Sigmoid colon (tissue), 7 donors: ENCODE measurements around the gene TEX19. TPM values are rescaled to one million over a fixed set of nuclear protein-coding genes. Genes with fewer than 3 reads are reported as not detected.

ENCODE experiments used
- DNase-seq: peaks from one replicate; pipeline ENCODE4 v3.0.0-alpha.2; 2019
- H3K27ac ChIP-seq, 4 donors: fragments of 200-600 bp; sonication (generic); one replicate each; pipeline ENCODE4 v1.5.1; 2016 to 2019; ENCODE audit warnings: mild to moderate bottlenecking in 1 of 4
- H3K27me3 ChIP-seq, 3 donors: fragments of 200-600 bp; sonication (generic); one replicate each; pipeline ENCODE4 v1.5.1; 2019; ENCODE audit warnings: mild to moderate bottlenecking in 1 of 3
- H3K36me3 ChIP-seq, 4 donors: fragments of 200-600 bp; sonication (generic); one replicate each; pipeline ENCODE4 v1.5.1; 2016 to 2019
- H3K4me1 ChIP-seq, 4 donors: fragments of 200-600 bp; sonication (generic); one replicate each; pipeline ENCODE4 v1.5.1; 2017 to 2019
- H3K4me3 ChIP-seq, 4 donors: fragments of 200-600 bp; sonication (generic); one replicate each; pipeline ENCODE4 v1.5.1; 2017 to 2019; ENCODE audit warnings: mild to moderate bottlenecking in 2 of 4, moderate library complexity in 1 of 4
- H3K9me3 ChIP-seq, 4 donors: fragments of 200-600 bp in 3 of 4; sonication (generic) in 3 of 4; one replicate each; pipeline versions ENCODE4 v1.5.1 to v1.6.1; 2013 to 2019
- EP300 ChIP-seq, 4 donors: sonication (generic); formaldehyde crosslinking; IDR thresholded peaks; one replicate each; pipeline ENCODE4 v1.6.1; 2017; ENCODE audit warnings: antibody characterized with exemption in 4 of 4
- POLR2A ChIP-seq, 2 donors: fragments of 450-650 bp; IDR thresholded peaks; one replicate each; pipeline ENCODE4 v1.6.1; 2016; ENCODE audit warnings: antibody characterized with exemption in 2 of 2, mild to moderate bottlenecking in 2 of 2, moderate library complexity in 2 of 2
- POLR2AphosphoS5 ChIP-seq, 4 donors: sonication (generic); formaldehyde crosslinking; IDR thresholded peaks; one replicate each; pipeline ENCODE4 v1.6.1; 2017; ENCODE audit warnings: antibody characterized with exemption in 4 of 4
- WGBS, 2 donors: extraction: QIAGEN DNeasy Blood & Tissue Kit; methylation state at CpG; one replicate each; pipeline ENCODE4 v1.1.7; 2013; 5-methylcytosine and 5-hydroxymethylcytosine counted together
- intact Hi-C: fragments of 100-400 bp; cut with DNase I; formaldehyde crosslinking; loops from one replicate; pipeline ENCODE4 v1.15.1; 2023
- polyA plus RNA-seq, 3 donors: library from polyadenylated mRNA; stranded (reverse); fragments of 200-250 nt; gene quantifications; one replicate each; pipeline ENCODE4 v1.2.3, GENCODE V29; 2013
- total RNA-seq, 4 donors: library from RNA; depleted of rRNA; stranded (reverse); fragments of >200 nt; gene quantifications; one replicate each; pipeline ENCODE4 v1.1.0, GENCODE V29; 2016
- TF ChIP-seq, protein P1 (sequence below), 4 experiments: fragments of 450-650 bp in 3 of 4; fragments of 200-600 bp in 1 of 4; IDR thresholded peaks; one replicate each; pipeline ENCODE4 v1.5.1; 2016 to 2019; ENCODE audit warnings: antibody characterized with exemption in 4 of 4, mild to moderate bottlenecking in 3 of 4, moderate library complexity in 2 of 4
- donor health status: healthy with polysubstance abuse.
- donor health status: Bipolar disorder and iron deficiency.
- donor health status: healthy.

TEX19 gene
- total and polyA plus RNA-seq, 7 donors, result 0.04 TPM; not detected in 6

DNA sequence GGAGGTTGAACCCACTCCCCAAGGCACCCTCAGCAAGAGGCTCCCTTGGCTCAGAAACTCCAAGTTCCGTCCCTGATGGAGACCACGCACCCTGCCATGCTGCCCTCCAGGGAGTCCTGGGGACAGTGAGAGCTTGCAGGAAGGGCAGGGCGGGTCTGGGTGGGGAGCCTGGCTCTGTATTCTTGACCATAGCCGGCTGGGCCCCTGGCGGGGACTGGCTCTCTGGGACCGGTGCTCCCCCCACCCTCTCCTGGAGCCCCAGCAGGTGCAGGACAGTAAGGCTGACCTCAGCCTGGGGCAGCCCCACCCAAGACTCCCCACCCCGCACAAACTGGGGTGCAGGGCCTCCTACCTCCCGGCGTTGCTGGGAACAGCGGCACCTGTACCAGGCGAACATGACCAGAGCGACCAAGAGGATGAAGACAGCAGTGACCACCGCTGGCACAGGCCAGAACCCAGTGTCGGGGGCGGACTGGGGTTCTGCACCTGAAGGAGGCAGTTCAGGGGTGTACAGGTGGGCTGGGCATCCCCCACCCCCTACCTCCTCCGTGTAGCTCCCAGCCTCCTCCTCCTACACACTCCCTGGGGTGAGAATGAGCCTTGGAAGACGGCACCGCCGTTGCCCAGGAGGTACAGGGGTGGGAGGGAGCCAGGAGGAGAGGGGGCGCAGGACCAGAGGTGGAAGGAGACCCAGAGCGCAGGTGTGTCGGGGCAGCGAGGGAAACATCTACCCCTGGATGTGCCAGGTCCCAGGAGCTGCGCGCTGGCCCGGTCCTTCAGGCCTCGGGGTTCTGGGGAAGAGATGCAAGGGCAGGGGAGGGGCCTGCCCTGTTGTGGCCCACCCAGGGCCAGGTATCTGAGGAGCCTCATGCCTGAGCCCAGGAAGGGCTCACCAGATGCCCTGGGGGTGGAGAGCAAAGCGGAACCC, 36.3 kb upstream of the TEX19 start:
- Histone ChIP-seq H3K27me3 (no peaks in the 10 kb centered on the region), H3K36me3 (peaks cover 0 to 5% (median 0%) of the 10 kb centered on the region in 4 donors)

DNA sequence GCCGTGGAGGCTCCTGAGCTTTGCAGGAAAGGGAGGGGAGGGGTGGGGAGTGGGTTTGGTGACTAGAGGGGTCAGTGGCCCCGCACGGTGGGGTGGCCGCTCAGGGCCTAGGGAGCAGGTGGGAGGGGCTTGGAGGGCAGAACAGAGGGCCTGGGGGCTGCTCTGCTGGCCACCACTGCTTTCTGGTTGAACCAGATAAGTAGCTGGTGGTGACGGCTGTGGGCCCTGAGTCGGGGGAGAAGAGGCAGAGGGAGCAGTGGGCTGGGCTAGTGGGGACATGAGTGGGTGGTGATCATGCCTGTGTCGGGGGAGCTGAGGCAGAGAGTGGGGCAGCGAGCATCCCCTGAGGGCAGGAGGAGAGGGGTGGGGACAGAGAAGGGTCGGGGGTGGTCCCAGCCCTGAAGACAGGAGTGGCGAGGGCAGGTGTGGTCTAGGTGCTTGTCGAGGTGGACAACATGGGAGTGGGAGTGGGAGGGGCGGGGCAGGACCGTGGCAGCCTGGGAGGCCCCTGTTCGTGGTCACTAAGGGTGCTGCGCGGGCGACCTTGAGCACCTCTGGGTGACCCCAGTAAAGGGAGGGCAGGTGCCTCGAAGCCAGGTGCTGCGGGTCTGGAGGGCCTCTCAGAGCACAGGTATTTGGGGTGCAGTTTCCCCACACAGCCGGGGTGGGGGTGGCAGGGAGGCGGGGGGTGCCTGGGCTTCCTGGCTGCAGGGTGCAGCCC, 35.4 kb upstream of the TEX19 start:
- no peak overlapping the region for H3K27ac ChIP-seq
- intact Hi-C loops, result no loop called here
- DNase-seq, result no peak
- H3K36me3 ChIP-seq, result peaks cover 0 to 5% (median 0%) of the 10 kb centered on the region in 4 donors
- no peaks in the 10 kb centered on the region for H3K27me3 ChIP-seq
- H3K9me3 ChIP-seq, result no peaks in the 10 kb centered on the region
- 63 to 71% methylated on average over 21 of the region's 21 CpGs for WGBS, 2 donors
- H3K4me1 ChIP-seq, result peaks cover 0 to 12% (median 6%) of the 10 kb centered on the region in 4 donors
- no peak for TF ChIP-seq EP300 (IDR thresholded peaks at IDR 0.05)
- no peak for TF ChIP-seq POLR2A (IDR thresholded peaks at IDR 0.05)
- no peak for TF ChIP-seq POLR2AphosphoS5 (IDR thresholded peaks at IDR 0.05)
- TF ChIP-seq, protein P1, sequence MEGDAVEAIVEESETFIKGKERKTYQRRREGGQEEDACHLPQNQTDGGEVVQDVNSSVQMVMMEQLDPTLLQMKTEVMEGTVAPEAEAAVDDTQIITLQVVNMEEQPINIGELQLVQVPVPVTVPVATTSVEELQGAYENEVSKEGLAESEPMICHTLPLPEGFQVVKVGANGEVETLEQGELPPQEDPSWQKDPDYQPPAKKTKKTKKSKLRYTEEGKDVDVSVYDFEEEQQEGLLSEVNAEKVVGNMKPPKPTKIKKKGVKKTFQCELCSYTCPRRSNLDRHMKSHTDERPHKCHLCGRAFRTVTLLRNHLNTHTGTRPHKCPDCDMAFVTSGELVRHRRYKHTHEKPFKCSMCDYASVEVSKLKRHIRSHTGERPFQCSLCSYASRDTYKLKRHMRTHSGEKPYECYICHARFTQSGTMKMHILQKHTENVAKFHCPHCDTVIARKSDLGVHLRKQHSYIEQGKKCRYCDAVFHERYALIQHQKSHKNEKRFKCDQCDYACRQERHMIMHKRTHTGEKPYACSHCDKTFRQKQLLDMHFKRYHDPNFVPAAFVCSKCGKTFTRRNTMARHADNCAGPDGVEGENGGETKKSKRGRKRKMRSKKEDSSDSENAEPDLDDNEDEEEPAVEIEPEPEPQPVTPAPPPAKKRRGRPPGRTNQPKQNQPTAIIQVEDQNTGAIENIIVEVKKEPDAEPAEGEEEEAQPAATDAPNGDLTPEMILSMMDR (IDR thresholded peaks at IDR 0.05), result no peak
- no peak overlapping the region for H3K4me3 ChIP-seq

More for the DNA sequence above, 36.3 kb upstream of the TEX19 start:
- intact Hi-C loops, result no loop called here
- no peak overlapping the region for H3K27ac ChIP-seq
- WGBS, 2 donors, result 72 to 88% methylated on average over 28 of the region's 28 CpGs
- no peak overlapping the region for H3K4me3 ChIP-seq
- H3K4me1 ChIP-seq, result peaks cover 0 to 9% (median 6%) of the 10 kb centered on the region in 4 donors
- no peaks in the 10 kb centered on the region for H3K9me3 ChIP-seq
- TF ChIP-seq, protein P1 (IDR thresholded peaks at IDR 0.05), result no peak
- TF ChIP-seq POLR2AphosphoS5 (IDR thresholded peaks at IDR 0.05) (no peak), POLR2A (IDR thresholded peaks at IDR 0.05) (no peak), EP300 (IDR thresholded peaks at IDR 0.05) (no peak)
- no peak for DNase-seq

DNA sequence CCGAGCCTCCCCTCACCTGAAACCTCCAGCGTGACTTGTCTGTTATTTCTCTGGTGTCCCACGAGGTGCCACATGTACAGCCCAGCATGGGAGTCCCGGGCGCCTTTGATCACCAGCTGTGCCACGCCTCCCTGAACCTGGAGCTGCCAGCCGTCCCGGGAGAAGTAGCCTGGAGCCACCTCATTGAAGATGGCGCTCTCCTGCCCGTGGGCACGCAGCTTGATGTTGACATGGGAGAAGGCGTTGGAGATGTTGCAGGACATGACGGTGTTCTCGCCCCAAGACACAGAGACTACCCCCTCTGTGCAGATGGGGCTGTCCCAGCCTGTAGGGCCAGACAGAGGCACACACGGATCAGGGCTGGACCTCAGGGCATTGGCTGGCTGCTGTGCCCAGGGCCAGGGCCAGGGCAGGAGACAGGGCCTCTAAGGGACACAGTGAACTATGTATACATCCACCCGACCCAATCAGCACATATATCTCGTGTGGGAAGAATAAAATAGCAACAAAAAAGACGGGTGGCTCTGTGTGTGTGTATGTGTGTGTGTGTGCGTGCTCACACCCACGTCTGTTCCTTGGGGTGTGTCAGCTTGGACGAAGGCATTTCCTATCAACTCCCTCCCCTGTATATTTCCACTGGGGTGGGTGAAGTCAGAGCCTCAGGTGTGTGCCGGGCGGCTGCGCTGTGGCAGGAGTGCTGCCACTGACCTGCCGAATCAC, 34.3 kb upstream of the TEX19 start:
- Histone ChIP-seq H3K4me3 (no peak overlapping the region), H3K4me1 (peaks cover 0 to 12% (median 6%) of the 10 kb centered on the region in 4 donors), H3K27ac (no peak overlapping the region), H3K9me3 (no peaks in the 10 kb centered on the region), H3K27me3 (no peaks in the 10 kb centered on the region), H3K36me3 (peaks cover 0 to 5% (median 0%) of the 10 kb centered on the region in 4 donors)
- 22 to 59% methylated on average over 25 of the region's 25 CpGs for WGBS, 2 donors
- intact Hi-C loops, result no loop called here
- TF ChIP-seq, protein P1 (IDR thresholded peaks at IDR 0.05), result no peak
- TF ChIP-seq POLR2AphosphoS5 (IDR thresholded peaks at IDR 0.05) (no peak), EP300 (IDR thresholded peaks at IDR 0.05) (no peak), POLR2A (IDR thresholded peaks at IDR 0.05) (no peak)
- DNase-seq, result no peak

DNA sequence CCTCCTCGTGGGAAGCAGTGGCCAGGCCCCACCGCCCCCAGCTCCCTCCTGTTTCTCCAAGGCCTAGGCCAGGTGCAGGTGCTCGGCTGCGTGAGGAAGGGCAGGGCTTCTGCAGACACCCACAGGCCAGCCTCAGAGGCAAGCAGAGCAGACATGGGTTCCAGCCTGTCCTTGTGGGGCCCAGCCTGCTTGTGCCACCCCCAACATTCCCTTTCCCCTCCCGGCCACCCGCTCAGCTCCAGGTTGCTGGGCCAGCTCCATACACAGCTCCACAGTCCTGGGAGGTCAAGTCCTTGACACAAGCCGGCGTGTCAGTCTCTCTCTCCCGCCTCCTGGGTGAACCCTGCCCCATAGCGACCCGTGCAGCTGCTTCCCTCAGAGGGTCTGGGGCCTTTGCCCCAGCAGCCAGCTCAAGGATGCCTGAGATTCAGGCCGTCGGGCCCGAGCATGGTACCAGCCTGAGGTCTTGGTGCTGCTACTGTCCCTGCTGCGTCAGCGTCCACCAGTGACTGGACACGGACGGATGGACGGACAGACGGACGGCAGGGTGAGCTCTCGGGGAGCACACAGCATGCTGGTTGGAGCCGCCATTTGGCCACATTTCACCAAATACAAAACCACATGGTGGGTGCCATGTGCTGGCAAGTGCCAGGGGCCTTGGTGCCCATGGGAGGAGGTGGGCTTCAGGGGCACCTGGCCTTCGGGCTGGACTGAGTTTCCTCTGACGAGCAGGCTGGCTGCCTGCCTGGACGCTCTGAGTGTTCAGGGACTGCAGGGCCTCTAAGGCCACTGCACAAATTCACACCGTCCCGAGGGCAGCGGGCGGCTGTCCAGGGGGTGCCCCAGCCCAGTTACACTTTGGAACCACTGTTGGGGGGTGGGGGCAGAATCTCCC, 33.5 kb upstream of the TEX19 start:
- Histone ChIP-seq H3K4me3 (no peak overlapping the region), H3K9me3 (no peaks in the 10 kb centered on the region), H3K4me1 (peaks cover 0 to 20% (median 14%) of the 10 kb centered on the region in 4 donors), H3K27me3 (no peaks in the 10 kb centered on the region), H3K36me3 (peaks cover 0 to 5% (median 0%) of the 10 kb centered on the region in 4 donors), H3K27ac (no peak overlapping the region)
- 82 to 87% methylated on average over 30 of the region's 30 CpGs for WGBS, 2 donors
- TF ChIP-seq EP300 (IDR thresholded peaks at IDR 0.05) (no peak), POLR2AphosphoS5 (IDR thresholded peaks at IDR 0.05) (no peak), POLR2A (IDR thresholded peaks at IDR 0.05) (no peak)
- TF ChIP-seq, protein P1 (IDR thresholded peaks at IDR 0.05), result no peak
- no peak for DNase-seq
- intact Hi-C loops, result no loop called here
